Activated CD8-positive, alpha-beta T cell treated with anti-CD3 and anti-CD28 coated beads, Interleukin-2, amount 10 ng/mL, durations not matched to agents 7 days and 5 days (primary cell): ENCODE data around the gene MMP11. TPM values are rescaled to one million over a fixed set of nuclear protein-coding genes. Genes with fewer than 3 reads are reported as not detected.
"Not testable (repeated sequence)": the region's sequence is repeated elsewhere in the genome, so short reads cannot be mapped to it uniquely, and the experiment has no call there.

ENCODE experiments used
- ATAC-seq: fragments of 150-1000 bp; cut with Tn5 transposase; one replicate; pipeline ENCODE4 v1.10.0; 2021; ENCODE audit warnings: moderate library complexity
- CTCF ChIA-PET: fragments of 350-600 bp; sonication (Branson Sonifier 250); formaldehyde crosslinking; loops from one replicate; lab custom pipeline; 2021; ENCODE audit warnings: antibody characterized with exemption; lab: Charles Lee
- POLR2A ChIA-PET: fragments of 350-600 bp; sonication (Branson Sonifier 250); formaldehyde crosslinking; loops from one replicate; lab custom pipeline; 2021; ENCODE audit warnings: antibody characterized with exemption; lab: Charles Lee
- DNase-seq: peaks from one replicate; pipeline ENCODE4 v3.0.0-alpha.2; 2020
- H3K27ac Mint-ChIP-seq: one replicate; pipeline ENCODE4 v1.8.0; 2021; ENCODE audit warnings: mild to moderate bottlenecking, mixed read lengths
- H3K27me3 Mint-ChIP-seq: one replicate; pipeline ENCODE4 v1.8.0; 2021; ENCODE audit warnings: low read depth, mixed read lengths
- H3K36me3 Mint-ChIP-seq: one replicate; pipeline ENCODE4 v1.8.0; 2021; ENCODE audit warnings: low read depth, mixed read lengths
- H3K4me1 Mint-ChIP-seq: one replicate; pipeline ENCODE4 v1.8.0; 2021; ENCODE audit warnings: low read depth, mixed read lengths
- H3K4me3 Mint-ChIP-seq: one replicate; pipeline ENCODE4 v1.8.0; 2021; ENCODE audit warnings: mild to moderate bottlenecking, mixed read lengths
- H3K9me3 Mint-ChIP-seq: one replicate; pipeline ENCODE4 v1.8.0; 2022; ENCODE audit warnings: mixed read lengths; ENCODE audit not compliant: insufficient read depth
- total RNA-seq, 2 experiments: library from RNA; stranded (reverse); gene quantifications; one replicate each; pipeline ENCODE4 v1.2.3, GENCODE V29; 2021

Gene MMP11
- under 1 TPM; 0.42 to 0.55 TPM for total RNA-seq

DNA sequence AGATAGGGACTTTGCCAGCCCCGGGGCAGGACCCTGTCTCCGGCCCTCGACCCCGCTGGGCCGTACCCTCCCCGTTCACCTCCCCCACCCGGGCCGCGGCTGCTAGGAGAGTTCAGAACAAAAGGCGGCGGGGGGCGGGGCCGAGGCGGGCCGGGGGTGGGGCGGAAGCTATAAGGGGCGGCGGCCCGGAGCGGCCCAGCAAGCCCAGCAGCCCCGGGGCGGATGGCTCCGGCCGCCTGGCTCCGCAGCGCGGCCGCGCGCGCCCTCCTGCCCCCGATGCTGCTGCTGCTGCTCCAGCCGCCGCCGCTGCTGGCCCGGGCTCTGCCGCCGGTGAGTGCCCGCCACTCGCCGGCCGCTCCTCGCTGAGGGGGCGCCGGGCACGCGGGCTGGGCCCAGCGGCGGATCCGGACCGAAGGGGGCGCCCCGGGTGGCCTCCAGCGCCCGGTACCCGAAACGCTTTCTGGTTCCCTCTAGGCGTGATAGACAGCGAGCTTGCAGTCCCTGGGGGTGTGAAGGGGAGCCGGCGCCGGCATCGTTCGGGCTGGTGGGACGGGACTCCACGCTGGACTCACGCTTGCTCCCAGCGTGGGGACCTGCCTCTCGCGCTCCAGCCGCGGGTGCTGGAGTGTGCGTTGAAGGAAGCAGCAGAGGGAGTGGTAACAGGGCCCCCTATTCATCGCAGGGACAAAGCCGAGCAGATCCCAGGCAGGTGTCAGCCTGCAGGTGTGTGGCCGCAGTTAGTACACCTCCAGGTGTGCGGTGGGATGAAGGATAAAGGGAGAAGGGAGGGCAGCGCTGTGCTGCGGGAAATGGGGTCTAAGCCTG, at the start of gene MMP11:
TSS of gene MMP11 (plus strand) at position 201 of the 825 bp plus-strand sequence. CDS start at position 223, 22 bp downstream.
- Mint-ChIP-seq H3K27ac (peak within 1 kb of the TSS; percentile 49), H3K4me3 (peak within 1 kb of the TSS; percentile 54), H3K27me3 (peaks cover 8% of the 10 kb centered on the region), H3K9me3 (no peaks in the 10 kb centered on the region), H3K4me1 (peaks cover 24% of the 10 kb centered on the region), H3K36me3 (no peaks in the 10 kb centered on the region)
- ChIA-PET POLR2A (no interaction called here), CTCF (interaction anchor here (0.8 to 1.8 kb wide), 2 partner anchors 16 to 77 kb away, joined by 3 to 6 read pairs; no protein-coding TSS in a partner anchor)
- peak; percentile 62 for DNase-seq
- ATAC-seq, result peak; percentile 60

DNA sequence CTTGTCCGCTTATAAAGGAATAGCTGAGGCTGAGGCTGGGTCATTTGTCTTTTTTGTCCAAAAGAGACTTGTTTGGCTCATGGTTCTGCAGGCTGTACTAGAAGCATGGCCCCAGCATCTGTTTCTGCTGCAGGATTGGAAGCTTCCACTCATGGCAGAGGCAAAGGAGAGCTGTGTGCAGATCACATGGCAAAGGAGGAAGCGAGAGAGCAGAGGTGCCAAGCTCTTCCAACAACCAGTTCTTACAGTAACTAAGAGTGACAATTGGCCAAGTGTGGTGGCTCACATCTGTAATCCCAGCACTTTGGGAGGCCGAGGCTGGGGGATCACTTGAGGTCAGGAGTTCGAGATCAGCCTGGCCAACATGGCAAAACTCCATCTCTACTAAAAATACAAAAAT, 44.5 kb upstream of the MMP11 start:
- H3K36me3 Mint-ChIP-seq, H3K4me1 Mint-ChIP-seq, H3K27me3 Mint-ChIP-seq, CTCF ChIA-PET, H3K27ac Mint-ChIP-seq, DNase-seq, H3K4me3 Mint-ChIP-seq, ATAC-seq, H3K9me3 Mint-ChIP-seq: not testable (repeated sequence)
- POLR2A ChIA-PET, result interaction anchor here (0.6 kb wide), 1 partner anchor 60 kb away, joined by 4 read pairs; no protein-coding TSS in a partner anchor

- ChIA-PET CTCF (interaction anchor here (1.5 kb wide), 1 partner anchor 156 kb away, joined by 4 read pairs; the partner anchor contains the start of gene MIF), POLR2A (interaction anchor here (0.7 kb wide), 1 partner anchor 13 kb away, joined by 4 read pairs; no protein-coding TSS in a partner anchor)
- Mint-ChIP-seq H3K4me3 (no peak overlapping the region), H3K27me3 (no peaks in the 10 kb centered on the region), H3K36me3 (no peaks in the 10 kb centered on the region), H3K4me1 (no peaks in the 10 kb centered on the region), H3K27ac (no peak overlapping the region), H3K9me3 (no peaks in the 10 kb centered on the region)
- no peak for ATAC-seq
- no peak for DNase-seq
These were observed 35.0 kb upstream of the MMP11 start for GRCh38 chr22:23737696-23738095.

DNA sequence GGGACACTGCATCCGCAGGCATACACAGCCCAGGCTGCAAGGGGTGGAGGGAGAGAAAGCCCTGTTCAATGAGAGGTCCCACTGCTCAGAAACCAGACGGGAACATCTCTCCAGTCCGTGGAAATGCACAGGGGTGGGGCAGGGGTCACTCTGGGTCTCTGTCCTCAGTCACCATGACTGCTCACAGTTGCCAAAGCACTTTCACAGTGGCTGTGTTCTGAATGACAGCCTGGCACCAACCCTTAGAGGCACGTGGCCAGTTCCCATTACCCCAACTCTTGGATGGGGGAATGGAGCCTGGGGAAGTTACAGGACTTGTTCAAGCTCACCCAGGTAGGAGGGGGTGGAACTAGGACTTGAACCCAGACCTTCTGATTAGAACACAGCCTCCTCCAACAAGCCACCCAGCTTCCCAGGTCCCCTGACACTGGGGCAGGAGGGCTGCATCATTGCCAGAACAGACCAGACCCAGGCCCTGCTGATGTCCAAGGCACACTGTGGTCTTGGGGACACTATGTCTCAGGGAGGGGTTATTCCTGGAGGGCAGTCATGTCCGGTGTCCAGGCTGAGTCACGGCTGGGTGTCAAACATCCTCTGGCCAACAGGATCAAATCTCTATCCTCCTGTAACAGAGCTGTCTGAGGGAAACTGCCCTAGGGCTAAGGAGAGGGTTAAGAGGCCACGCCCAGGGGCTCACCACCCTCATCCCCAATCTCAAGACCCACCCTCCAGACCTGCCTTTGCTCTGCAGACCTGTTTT, 30.0 kb upstream of the MMP11 start:
- DNase-seq, result no peak
- no peak for ATAC-seq
- CTCF ChIA-PET, result no interaction called here
- POLR2A ChIA-PET, result no interaction called here
- Mint-ChIP-seq H3K9me3 (no peaks in the 10 kb centered on the region), H3K36me3 (peaks cover 20% of the 10 kb centered on the region), H3K4me3 (no peak overlapping the region), H3K27ac (no peak overlapping the region), H3K27me3 (no peaks in the 10 kb centered on the region), H3K4me1 (peaks cover 2% of the 10 kb centered on the region)

GRCh38 chr22:23743303-23743705, 29.3 kb upstream of the MMP11 start:
- POLR2A ChIA-PET, result no interaction called here
- CTCF ChIA-PET, result no interaction called here
- no peak overlapping the region for H3K27ac Mint-ChIP-seq
- H3K4me1 Mint-ChIP-seq, result peaks cover 2% of the 10 kb centered on the region
- no peak overlapping the region for H3K4me3 Mint-ChIP-seq
- DNase-seq (no peak), ATAC-seq (no peak)
- H3K9me3 Mint-ChIP-seq, result no peaks in the 10 kb centered on the region
- H3K36me3 Mint-ChIP-seq, result peaks cover 20% of the 10 kb centered on the region
- H3K27me3 Mint-ChIP-seq, result no peaks in the 10 kb centered on the region

DNA sequence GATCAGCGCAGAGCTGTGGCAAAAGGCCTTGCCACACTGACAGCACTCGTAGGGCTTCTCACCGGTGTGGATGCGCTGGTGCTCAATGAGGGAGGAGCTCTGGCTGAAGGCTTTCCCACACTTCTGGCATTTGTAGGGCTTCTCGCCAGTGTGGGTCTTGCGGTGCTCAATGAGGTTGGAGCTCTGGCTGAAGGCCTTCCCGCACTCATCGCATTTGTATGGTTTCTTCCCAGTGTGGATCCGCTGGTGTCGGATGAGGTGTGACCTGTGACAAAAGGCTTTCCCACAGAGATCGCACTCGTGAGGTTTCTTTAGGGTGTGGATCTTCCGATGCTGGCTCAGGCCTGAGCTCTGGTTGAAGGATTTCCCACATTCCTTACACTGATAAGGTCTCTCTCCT, 28.6 kb upstream of the MMP11 start:
- ATAC-seq, result no peak
- Mint-ChIP-seq H3K36me3 (peaks cover 20% of the 10 kb centered on the region), H3K27ac (no peak overlapping the region), H3K9me3 (no peaks in the 10 kb centered on the region), H3K4me1 (peaks cover 2% of the 10 kb centered on the region), H3K4me3 (no peak overlapping the region), H3K27me3 (no peaks in the 10 kb centered on the region)
- ChIA-PET CTCF (interaction anchor here (0.6 kb wide), 1 partner anchor 71 kb away, joined by 5 read pairs; no protein-coding TSS in a partner anchor), POLR2A (no interaction called here)
- no peak for DNase-seq

DNA sequence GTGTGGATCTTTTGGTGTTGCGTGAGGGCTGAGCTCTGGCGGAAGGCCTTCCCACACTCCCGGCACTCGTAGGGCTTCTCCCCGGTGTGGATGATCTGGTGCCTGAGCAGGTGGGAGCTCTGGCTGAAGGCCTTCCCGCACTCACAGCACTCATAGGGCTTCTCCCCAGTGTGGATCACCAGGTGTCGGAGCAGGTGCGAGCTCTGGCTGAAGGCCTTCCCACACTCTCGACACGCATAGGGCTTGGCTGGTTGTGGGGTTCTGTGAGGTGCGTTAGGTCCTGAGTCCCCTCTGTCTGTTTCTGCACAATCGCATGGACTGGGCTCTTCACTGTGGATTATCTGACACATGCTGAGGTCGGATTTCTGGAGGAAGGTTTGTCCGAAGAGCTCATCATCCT, 28.2 kb upstream of the MMP11 start:
- Mint-ChIP-seq H3K27me3 (no peaks in the 10 kb centered on the region), H3K36me3 (peaks cover 20% of the 10 kb centered on the region), H3K4me3 (no peak overlapping the region), H3K9me3 (no peaks in the 10 kb centered on the region), H3K4me1 (peaks cover 2% of the 10 kb centered on the region), H3K27ac (no peak overlapping the region)
- no peak for DNase-seq
- ChIA-PET CTCF (interaction anchor here (0.6 kb wide), 1 partner anchor 70 kb away, joined by 5 read pairs; no protein-coding TSS in a partner anchor), POLR2A (no interaction called here)
- no peak for ATAC-seq

DNA sequence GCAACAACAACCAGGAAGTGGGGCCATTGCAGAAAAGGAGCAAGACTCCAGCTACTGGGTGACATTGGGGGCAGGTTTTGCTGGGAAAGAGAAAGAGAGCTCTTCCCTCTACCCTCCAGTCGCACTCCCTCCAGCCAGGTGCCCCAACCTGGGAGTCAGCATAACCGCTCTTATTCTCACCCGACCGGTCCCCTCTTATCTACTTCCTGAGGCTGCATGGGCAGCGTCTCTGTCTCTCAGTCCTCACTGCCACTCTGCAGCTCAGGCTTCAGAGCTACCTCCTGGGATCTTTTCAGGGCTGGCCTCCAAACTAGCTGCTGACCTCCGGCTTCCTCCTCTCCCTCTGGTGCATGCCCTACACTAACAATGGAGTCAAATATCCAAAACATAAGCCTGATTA, 26.9 kb upstream of the MMP11 start:
- H3K4me3 Mint-ChIP-seq, result no peak overlapping the region
- no peak overlapping the region for H3K27ac Mint-ChIP-seq
- H3K9me3 Mint-ChIP-seq, result no peaks in the 10 kb centered on the region

DNA sequence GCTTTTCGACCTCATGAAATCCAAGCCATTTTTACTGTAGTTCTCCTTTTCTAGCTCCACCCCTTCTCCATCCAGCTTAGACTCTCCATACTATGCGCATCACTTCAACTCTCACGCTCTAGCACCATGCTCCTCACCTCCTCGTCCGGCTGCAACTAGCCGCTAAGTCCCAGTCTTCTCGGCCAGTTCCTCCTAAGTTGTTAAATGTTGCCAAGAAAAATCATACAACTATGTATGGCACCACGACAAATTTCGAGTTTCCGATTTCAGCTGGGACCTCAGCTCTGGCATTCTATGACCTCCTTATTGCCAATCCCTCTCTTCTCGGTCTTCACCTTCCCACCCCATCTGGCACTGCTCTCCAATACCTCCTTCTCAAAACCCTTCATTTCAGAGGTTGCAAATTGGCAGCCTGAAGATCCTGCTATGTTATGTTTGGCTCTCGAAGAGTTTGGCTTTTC, 22.8 kb upstream of the MMP11 start:
- H3K4me1 Mint-ChIP-seq, result peaks cover 22% of the 10 kb centered on the region
- no peak for DNase-seq
- H3K36me3 Mint-ChIP-seq, result peaks cover 5% of the 10 kb centered on the region
- ChIA-PET CTCF (no interaction called here), POLR2A (interaction anchor here (1.1 kb wide), 1 partner anchor 16 kb away, joined by 3 read pairs; no protein-coding TSS in a partner anchor)
- H3K9me3 Mint-ChIP-seq, result no peaks in the 10 kb centered on the region
- no peak for ATAC-seq
- H3K4me3 Mint-ChIP-seq, result peak overlapping the region; percentile 82
- H3K27me3 Mint-ChIP-seq, result no peaks in the 10 kb centered on the region
- H3K27ac Mint-ChIP-seq, result peak overlapping the region; percentile 9

More for the DNA sequence above, 26.9 kb upstream of the MMP11 start:
- ATAC-seq (no peak), DNase-seq (no peak)
- ChIA-PET CTCF (interaction anchor here (0.9 kb wide), 1 partner anchor 104 kb away, joined by 3 read pairs; no protein-coding TSS in a partner anchor), POLR2A (no interaction called here)
- H3K36me3 Mint-ChIP-seq, result peaks cover 20% of the 10 kb centered on the region
- H3K27me3 Mint-ChIP-seq, result no peaks in the 10 kb centered on the region
- peaks cover 15% of the 10 kb centered on the region for H3K4me1 Mint-ChIP-seq

- peaks cover 22% of the 10 kb centered on the region for H3K4me1 Mint-ChIP-seq
- no peaks in the 10 kb centered on the region for H3K9me3 Mint-ChIP-seq
- H3K36me3 Mint-ChIP-seq, result peaks cover 2% of the 10 kb centered on the region
- H3K4me3 Mint-ChIP-seq, result peak overlapping the region; percentile 82
- POLR2A ChIA-PET, result interaction anchor here (0.5 to 2.6 kb wide), 9 partner anchors 10 to 55 kb away, joined by 3 to 7 read pairs (median 4); partner anchors contain the start of genes C22orf15 and SMARCB1
- DNase-seq (no peak), ATAC-seq (no peak)
- CTCF ChIA-PET, result interaction anchor here (1.0 to 1.2 kb wide), 2 partner anchors 9 to 13 kb away, joined by 3 to 5 read pairs; no protein-coding TSS in a partner anchor
- no peaks in the 10 kb centered on the region for H3K27me3 Mint-ChIP-seq
- peak overlapping the region; percentile 74 for H3K27ac Mint-ChIP-seq
These were observed 22.3 kb upstream of the MMP11 start for GRCh38 chr22:23750367-23750713.

- ATAC-seq (peak; percentile 99), DNase-seq (peak; percentile 90)
- H3K4me3 Mint-ChIP-seq, result peak within 1 kb of the TSS; percentile 82
- H3K4me1 Mint-ChIP-seq, result peaks cover 21% of the 10 kb centered on the region
- peak within 1 kb of the TSS; percentile 88 for H3K27ac Mint-ChIP-seq
- H3K27me3 Mint-ChIP-seq, result no peaks in the 10 kb centered on the region
- H3K9me3 Mint-ChIP-seq, result no peaks in the 10 kb centered on the region
- CTCF ChIA-PET, result interaction anchor here (1.0 to 1.2 kb wide), 3 partner anchors 8 to 20 kb away, joined by 3 to 5 read pairs (median 3); no protein-coding TSS in a partner anchor
- peaks cover under 1% of the 10 kb centered on the region for H3K36me3 Mint-ChIP-seq
- POLR2A ChIA-PET, result interaction anchor here (0.5 to 2.6 kb wide), 10 partner anchors 9 to 55 kb away, joined by 3 to 7 read pairs (median 4); partner anchors contain the start of genes C22orf15, CHCHD10 and SMARCB1
These were observed 21.8 kb upstream of the MMP11 start, which contains the start of gene ZNF70 for GRCh38 chr22:23750714-23751440. TSS of gene ZNF70 (minus strand) at chr22:23751112. CDS start at chr22:23745140, 5,972 bp downstream.
